Measurements from ENCODE around the gene JUP. TPM values are rescaled to one million over a fixed set of nuclear protein-coding genes. Genes with fewer than 3 reads are reported as not detected.
"Not testable (repeated sequence)": the region's sequence is repeated elsewhere in the genome, so short reads cannot be mapped to it uniquely, and the experiment has no call there.

Gene JUP
- total RNA-seq = 0.51 and 0.78 TPM in 2 replicates
- polyA plus RNA-seq (2012) = 1.3 TPM

DNA sequence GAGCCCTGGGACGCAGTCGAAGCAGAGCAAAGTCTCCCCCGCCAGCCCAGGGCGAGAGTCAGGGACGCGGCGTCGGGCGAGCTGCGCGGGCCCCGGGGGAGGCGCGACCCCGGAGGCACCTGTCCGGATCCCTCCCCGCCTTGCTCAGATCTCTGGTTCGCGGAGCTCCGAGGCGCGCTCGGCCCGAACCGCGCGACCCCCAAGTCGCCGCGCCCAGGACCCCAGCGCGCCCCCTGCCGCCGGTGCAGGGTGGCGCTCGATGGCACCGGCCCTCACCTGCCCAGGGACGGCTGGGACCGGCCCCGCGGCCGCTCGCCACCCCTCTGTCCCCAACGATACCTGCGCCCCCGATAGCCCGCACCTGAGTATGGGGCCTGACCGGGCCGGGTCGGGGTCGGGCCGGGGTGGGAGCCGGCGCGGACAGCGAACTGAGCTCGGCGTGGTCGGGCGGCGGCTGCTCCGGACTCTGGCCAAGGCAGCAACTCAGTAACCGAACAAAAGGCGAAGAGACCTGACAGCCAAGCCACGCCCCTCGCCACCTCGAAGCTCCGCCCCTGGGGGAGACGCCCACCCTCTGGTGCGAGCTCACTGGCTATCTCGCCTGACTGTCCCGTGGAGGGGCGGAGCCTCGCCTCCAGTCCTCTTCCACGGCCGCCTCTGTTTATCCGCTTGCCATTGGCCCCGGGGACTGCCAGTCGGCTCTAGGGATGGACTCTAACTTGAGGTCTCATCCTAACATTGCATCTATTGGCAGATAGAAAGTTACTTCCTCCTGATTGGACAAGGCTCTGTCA lies at the start of gene JUP:
Gene JUP (minus strand): TSS at position 485 of the 794 bp plus-strand sequence. CDS start 14,857 bp downstream, outside the sequence.
- DNase-seq (ENCODE audit: low read depth) = peak; percentile 68

DNA sequence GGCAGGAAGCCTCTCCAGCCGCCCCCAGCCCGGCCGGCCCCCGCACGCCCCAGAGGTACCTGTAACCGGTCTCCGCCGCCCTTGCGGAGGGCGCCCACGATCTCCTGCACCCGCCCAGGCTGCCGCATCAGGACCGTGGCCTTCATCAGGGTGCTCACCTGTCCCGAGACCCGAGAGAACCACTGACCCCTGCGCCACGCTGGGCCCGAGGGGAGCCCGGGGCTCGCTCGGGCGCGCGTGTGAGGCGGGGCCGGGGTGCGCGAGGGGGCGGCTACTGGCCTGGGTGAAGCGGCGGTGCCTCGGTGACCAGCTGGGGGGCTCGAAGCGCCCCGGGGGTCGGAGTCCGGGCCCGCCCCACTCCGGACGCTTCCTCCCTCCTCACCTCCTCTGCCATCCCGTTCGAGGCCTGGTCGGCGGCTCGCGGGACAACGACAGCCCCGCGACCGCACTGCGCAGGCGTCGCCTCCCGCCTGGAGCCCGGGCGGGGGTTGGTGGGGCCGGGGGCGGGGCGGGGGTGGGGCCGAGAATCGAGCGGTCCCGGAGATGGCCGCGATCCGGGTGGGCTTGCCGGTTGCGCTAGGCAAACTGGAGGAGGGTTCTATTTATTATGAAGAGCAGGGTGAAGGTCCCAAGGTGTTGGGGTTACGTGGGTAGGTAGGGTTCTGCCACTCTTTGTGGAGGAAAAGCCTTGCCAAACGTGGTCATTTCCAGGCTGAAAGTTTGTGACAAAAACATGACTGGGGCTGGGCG lies 49.5 kb upstream of the JUP start, which contains the start of gene NT5C3B:
Gene NT5C3B (minus strand): TSS at position 433 of the 750 bp plus-strand sequence. CDS start 39 bp downstream, at position 394.
- DNase-seq (ENCODE audit: low read depth) = peak; percentile 62

DNA sequence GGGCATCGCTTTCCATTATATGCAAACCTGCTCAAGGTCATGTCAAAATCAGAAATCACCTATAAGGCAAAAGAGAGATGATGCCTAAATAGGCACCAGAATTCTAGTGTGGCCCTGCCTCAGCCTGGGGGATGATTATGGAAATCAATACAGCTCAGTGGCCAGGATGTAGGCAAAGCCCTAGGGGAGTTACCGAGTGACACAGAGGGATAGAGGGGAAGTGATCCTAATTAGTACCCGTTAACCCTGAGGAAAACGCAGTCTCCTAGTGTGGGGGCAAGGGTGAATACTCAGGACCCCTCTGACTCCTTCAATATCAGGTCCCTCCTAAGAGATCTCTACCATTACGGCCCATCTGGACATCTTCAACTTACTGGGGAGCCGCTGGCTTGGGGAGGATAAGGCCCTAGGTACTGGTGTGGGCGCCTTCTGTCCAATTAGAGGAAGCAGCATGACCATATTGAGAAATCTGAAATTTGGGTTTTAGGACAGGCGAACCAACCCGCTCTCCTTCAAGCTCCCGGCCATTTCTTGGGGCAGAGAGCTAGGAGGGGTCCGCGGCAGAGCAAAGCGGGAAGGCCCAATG lies 48.8 kb upstream of the JUP start:
- DNase-seq (ENCODE audit: low read depth) = no peak

DNA sequence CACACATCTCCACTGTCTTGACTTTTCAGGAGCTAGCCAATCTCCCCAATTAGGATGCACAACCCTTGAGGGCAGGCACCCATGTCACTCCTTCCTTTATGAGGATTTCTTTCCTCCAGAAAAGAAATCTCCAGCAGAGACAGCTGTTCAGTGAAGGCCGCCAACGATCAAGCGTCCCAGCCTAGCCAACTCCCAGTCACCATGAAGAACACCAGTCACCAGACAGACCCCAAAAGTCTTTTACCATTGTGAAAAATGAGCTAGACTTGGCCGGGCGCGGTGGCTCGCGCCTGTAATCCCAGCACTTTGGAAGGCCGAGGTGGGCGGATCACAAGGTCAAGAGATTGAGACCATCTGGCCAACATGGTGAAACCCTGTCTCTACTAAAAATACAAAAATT lies 43.5 kb upstream of the JUP start:
- not testable (repeated sequence) for DNase-seq (ENCODE audit: low read depth)

DNA sequence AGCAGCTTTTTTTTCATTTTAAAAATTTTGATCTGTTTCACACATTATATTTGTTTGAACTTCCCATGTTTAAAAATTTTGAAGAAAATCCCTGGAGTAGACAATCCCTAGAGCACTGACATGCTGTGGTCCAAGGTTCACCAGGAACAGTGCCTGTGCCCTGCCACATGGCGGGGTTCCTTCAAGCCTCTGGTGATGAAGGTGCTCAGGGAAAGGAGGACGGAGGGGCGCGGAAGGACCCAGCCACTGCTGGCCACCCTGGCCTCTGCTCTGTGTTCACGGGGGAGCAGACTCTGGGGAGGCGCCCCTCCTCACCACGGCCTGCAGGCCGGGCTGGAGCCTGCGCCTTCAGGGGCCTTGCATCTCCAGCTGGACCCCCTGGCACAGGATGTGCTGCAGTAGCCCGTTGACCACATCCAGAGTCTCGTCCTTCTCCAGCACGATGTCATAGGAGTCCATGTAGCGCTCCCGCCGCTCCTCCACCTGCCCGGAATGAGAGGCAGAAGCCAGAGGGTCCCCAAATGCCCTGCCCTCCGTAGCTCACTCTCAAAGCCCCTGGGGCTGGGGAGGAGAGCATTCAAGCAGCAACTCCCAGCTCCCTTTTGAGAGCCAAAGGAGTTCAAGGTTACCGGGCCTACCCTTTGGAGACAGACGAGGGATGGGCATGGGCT lies 38.8 kb upstream of the JUP start:
- no peak for DNase-seq (ENCODE audit: low read depth)

DNA sequence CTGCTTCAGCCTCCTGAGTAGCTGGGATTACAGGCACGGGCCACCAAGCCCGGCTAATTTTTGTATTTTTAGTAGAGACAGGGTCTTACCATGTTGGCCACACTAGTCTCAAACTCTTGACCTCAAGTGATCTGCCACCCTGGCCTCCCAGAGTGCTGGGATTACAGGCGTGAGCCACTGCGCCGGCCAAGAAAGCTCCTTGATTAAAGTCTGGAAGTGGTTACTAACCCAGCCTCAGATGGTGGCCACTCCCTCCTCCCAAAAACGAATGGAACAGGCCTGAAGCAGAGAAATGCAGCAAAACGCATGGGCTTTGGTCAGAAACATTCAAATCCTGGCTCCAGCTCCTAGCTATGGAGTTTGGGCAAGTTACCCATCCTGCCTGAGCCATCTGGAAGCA lies 37.6 kb upstream of the JUP start:
- DNase-seq (ENCODE audit: low read depth) = no peak

DNA sequence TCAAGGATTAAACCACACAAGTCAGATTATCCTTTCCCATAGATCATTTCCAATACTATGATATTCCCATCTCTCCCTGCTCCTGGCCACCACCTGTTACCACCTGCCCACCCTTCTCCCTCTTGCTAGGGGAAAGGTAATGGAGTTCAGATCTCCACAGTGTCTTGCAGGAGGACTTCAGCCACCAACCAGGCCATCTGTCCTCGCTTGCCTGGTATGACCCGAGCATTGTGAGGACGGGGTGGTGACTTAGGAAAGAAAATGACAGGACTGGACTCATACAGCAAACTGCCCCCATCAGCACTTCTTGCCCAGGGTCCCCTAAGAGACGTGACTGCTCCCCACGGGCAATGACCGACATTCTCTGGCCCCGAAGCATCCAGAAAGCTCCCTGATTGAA lies 37.1 kb upstream of the JUP start:
- no peak for DNase-seq (ENCODE audit: low read depth)

DNA sequence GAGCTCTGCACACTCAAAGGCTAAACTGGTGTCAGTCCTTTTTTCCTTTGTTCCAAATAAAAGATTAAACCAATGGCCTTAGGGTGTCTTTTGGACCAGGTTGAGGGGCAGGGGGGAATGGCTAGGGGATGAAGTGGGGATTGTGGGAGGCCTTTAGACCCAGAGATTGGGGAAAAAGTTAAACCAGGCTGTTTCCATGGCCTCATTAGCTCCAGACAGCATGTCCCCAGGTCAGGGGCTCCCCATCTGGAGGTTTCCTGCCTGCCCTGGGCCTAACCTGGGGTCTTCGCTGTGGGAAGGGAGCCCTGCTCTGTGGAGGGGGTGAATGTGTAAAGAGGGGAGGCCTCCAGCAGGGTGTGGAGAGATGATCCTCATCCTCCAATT lies 36.6 kb upstream of the JUP start:
- DNase-seq (ENCODE audit: low read depth) = no peak

DNA sequence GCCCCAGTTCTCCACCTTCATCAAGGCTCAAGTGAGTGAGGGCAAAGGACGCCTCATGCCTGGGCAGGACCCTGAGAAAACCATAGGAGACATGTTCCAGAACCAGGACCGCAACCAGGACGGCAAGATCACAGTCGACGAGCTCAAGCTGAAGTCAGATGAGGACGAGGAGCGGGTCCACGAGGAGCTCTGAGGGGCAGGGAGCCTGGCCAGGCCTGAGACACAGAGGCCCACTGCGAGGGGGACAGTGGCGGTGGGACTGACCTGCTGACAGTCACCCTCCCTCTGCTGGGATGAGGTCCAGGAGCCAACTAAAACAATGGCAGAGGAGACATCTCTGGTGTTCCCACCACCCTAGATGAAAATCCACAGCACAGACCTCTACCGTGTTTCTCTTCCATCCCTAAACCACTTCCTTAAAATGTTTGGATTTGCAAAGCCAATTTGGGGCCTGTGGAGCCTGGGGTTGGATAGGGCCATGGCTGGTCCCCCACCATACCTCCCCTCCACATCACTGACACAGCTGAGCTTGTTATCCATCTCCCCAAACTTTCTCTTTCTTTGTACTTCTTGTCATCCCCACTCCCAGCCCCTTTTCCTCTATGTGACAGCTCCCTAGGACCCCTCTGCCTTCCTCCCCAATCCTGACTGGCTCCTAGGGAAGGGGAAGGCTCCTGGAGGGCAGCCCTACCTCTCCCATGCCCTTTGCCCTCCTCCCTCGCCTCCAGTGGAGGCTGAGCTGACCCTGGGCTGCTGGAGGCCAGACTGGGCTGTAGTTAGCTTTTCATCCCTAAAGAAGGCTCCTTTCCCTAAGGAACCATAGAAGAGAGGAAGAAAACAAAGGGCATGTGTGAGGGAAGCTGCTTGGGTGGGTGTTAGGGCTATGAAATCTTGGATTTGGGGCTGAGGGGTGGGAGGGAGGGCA lies 36.0 kb upstream of the JUP start:
- no peak for DNase-seq (ENCODE audit: low read depth)

DNA sequence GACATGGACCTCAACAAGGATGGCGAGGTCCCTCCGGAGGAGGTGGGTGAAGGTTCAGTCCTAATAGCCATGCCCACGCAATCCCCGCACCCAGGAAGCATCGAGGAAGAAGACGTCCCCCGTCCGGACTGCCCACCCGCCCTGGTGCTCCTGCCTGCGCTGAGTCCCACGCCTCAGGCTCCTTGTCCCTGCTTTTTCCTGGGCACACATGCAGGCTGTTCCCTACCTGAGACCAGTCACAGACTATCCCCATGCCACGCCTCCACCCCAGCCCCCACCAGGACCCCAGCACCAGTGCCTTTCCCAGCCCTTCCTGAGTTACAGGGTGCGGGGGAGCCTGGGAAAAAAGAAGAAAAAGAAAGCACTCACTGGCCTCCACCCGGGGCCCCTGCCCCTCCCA lies 35.3 kb upstream of the JUP start:
- DNase-seq (ENCODE audit: low read depth) = no peak

DNA sequence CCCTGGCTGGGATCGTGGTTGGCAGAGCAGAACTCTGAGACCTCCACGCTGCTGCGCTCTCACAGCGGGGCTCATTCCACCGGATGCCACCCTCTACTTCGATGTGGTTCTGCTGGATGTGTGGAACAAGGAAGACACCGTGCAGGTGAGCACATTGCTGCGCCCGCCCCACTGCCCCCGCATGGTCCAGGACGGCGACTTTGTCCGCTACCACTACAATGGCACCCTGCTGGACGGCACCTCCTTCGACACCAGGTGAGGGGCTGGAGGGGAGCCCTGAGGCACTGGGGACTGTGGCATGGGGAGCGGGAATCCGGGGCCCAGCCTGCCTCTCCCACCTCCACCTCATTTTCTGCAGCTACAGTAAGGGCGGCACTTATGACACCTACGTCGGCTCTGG lies 31.5 kb upstream of the JUP start:
- no peak for DNase-seq (ENCODE audit: low read depth)

DNA sequence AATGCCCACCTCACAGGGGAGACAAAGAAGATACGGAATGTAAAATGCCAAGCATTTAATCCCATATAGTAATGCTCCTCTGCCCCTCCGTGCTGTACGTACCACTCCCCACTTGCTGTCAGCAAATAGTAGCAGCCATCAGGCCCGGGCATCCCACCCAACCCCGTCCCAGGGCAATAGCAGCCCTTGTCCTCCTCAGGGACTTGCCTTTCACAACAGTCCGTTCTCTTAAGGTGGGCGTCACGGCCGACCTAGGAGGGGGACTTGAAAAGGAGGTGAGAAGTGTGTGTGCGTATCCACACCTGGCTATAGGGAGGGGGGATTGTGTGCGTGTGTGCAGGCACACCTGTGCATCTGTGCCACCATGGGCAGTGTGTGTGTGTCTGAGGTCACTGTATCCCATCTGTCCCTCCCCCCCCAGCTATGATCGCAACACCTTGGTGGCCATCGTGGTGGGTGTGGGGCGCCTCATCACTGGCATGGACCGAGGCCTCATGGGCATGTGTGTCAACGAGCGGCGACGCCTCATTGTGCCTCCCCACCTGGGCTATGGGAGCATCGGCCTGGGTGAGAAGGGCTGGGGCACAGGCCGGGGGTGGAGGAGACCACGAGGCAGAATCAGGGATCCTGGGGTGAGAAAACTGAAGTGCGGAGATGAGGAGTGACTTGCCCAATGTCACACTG lies 30.3 kb upstream of the JUP start:
- DNase-seq (ENCODE audit: low read depth) = no peak

DNA sequence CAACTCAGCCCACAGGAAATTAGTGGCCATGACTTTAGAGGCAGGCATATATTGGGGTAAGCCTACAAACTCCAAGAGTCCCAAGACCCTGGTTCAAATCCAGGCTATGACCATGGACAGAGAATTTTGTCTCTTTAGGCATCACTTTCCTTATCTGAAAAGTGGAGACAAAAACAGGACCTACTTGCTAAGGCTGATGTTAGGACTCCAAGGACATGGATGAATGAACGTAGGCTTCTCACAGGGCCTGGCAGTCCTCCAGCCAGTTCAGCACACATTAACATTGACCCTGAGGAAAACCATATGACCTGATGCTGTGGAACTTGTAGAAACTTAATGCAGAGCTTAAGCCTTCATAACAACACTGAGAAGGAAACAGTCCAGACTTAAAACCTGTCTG lies 27.7 kb upstream of the JUP start:
- DNase-seq (ENCODE audit: low read depth) = no peak

DNA sequence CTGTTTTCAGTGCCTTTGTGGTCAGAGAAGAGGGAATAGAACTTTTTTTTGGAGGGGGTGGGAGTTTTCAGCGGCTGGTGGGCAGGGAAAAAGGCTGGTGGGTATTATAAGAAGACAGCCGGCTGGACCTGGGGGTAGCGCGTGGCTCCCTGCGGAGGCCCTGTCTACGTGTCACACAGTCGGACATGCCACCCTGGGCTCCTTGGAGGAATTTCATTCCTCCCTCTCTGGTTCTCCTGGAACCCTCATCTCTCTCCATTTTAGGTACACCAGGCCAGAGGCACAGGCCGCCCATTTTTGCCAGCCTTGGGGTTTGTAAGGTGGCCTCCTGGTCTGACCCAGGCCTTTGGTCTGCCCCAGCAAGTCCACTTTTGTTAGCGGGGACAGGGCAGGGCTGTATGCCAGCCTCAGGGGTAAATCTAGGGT lies 27.2 kb upstream of the JUP start:
- DNase-seq (ENCODE audit: low read depth) = no peak

DNA sequence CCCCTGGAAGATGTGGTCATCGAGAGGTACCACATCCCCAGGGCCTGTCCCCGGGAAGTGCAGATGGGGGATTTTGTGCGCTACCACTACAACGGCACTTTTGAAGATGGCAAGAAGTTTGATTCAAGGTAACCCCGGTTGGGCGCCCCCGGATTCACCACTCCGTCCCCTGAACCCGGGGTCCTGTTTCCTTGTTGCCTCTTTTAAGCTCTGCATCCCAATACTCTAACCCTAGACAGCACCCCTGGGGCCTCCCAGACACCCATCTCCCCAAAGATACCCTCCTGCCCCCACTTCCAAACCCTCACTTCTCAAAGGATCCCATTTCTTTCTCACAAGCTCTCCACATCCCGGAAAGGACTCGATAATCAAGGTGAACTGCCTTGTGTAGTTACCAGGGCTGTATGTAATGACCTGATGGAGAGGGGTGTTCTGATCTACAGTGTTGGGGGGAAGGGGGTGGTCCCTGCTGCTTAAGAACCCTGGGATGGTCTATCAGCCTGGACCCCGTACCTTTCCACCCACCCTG lies 26.7 kb upstream of the JUP start:
- no peak for DNase-seq (ENCODE audit: low read depth)

DNA sequence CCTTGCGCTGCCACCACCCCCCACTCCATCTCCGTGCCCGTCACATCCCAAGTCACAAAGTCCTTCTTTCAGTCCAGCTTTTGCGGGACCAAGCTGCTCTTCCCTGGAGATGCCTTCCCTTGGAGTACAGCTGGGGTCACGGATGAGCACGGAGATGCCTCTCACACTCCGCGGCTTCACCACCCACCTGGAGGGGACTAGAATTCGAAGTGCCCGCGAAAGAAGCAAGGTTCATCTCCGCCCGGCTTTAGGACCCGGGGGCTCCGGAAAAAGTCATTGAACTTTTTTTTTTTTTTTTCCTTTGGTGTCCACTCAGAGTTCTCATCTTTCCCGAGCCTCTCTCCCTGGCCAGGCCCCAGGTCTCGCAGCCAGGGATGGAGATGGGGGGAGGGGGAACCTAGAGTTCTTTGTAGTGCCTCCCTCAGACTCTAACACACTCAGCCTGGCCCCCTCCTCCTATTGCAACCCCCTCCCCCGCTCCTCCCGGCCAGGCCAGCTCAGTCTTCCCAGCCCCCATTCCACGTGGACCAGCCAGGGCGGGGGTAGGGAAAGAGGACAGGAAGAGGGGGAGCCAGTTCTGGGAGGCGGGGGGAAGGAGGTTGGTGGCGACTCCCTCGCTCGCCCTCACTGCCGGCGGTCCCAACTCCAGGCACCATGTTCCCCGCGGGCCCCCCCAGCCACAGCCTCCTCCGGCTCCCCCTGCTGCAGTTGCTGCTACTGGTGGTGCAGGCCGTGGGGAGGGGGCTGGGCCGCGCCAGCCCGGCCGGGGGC lies 26.1 kb upstream of the JUP start, which contains the start of gene FKBP10:
Gene FKBP10 (plus strand): TSS at position 624 of the 771 bp plus-strand sequence. CDS start 31 bp downstream, at position 655.
- peak; percentile 92 for DNase-seq (ENCODE audit: low read depth)

DNA sequence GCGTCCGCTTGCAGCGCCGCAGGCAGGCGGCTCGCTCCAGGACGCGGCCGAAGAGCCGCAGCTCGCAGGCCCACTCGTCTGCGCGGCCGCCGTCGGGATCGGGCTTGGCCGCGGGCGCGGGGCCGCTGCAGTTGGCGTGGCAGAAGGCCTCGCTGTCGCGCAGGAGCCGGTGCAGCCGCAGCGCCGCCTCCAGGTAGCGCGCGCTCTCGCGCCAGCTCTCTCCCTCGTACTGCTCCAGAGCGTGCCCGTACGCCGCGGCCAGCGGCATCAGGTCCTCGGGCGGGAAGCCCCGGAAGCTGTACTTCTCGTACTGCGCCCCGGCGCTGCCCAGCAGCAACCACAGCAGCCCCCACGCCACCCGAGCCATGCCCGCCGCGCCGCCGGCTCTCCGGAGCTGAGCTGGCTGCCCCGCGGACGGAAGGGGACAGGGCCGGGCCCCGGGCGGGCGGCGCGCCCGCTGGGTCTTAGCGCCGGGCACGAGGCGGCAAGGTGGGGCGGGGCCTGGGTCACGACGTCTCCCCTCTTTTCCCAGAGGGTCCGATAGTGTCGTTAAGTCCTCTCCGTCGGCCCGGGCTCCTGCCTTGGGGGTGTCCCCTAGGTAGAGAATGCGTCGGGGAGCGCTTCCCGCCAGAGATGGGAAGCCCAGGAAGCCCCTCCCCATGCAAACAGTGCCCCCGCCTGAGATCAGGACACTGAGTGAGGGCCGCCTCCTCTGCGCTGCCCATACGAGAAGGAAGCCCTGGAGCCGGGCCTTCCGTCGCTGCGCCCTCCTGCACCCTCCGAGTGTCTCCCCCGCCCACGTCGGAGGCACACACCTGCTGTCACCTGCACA lies 25.3 kb upstream of the JUP start, which contains the start of gene P3H4:
Gene P3H4 (minus strand): TSS at position 401 of the 832 bp plus-strand sequence. CDS start 34 bp downstream, at position 367.
- peak; percentile 83 for DNase-seq (ENCODE audit: low read depth)
